Measurements from ENCODE around the gene CFL2.

DNA sequence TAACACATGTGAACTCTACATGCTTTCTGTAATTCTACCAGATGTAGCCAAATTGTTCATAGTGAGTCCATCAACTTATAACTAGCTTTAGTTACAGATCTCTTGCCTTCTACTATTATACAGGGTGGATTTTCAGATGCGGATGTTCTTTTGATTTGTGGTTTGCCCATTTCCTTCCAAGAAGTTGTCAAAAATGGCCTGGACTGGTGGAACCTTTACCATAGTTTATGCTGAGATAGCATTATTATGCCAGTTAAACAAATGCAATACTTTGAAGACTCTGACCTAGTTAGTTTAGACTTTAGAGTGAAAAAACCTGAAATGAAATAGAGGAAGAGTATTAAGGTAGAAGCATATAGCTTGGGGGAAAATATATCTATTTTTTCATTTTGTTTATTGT is 27.4 kb upstream of the CFL2 start:
- TF ChIP-seq, protein P1, sequence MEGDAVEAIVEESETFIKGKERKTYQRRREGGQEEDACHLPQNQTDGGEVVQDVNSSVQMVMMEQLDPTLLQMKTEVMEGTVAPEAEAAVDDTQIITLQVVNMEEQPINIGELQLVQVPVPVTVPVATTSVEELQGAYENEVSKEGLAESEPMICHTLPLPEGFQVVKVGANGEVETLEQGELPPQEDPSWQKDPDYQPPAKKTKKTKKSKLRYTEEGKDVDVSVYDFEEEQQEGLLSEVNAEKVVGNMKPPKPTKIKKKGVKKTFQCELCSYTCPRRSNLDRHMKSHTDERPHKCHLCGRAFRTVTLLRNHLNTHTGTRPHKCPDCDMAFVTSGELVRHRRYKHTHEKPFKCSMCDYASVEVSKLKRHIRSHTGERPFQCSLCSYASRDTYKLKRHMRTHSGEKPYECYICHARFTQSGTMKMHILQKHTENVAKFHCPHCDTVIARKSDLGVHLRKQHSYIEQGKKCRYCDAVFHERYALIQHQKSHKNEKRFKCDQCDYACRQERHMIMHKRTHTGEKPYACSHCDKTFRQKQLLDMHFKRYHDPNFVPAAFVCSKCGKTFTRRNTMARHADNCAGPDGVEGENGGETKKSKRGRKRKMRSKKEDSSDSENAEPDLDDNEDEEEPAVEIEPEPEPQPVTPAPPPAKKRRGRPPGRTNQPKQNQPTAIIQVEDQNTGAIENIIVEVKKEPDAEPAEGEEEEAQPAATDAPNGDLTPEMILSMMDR (tag by site-specific recombination; IDR thresholded peaks at IDR 0.05): no peak
- no peak for TF ChIP-seq ZNF423 (tag by site-specific recombination; IDR thresholded peaks at IDR 0.05)
- TF ChIP-seq, protein P2, sequence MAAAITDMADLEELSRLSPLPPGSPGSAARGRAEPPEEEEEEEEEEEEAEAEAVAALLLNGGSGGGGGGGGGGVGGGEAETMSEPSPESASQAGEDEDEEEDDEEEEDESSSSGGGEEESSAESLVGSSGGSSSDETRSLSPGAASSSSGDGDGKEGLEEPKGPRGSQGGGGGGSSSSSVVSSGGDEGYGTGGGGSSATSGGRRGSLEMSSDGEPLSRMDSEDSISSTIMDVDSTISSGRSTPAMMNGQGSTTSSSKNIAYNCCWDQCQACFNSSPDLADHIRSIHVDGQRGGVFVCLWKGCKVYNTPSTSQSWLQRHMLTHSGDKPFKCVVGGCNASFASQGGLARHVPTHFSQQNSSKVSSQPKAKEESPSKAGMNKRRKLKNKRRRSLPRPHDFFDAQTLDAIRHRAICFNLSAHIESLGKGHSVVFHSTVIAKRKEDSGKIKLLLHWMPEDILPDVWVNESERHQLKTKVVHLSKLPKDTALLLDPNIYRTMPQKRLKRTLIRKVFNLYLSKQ (tag by site-specific recombination; IDR thresholded peaks at IDR 0.05; ENCODE audit: borderline replicate concordance): no peak
